Fibroblast of lung (primary cell): ENCODE measurements around the gene NEB. TPM values are rescaled to one million over a fixed set of nuclear protein-coding genes. Genes with fewer than 3 reads are reported as not detected.

ENCODE experiments used
- DNase-seq, 2 donors: peaks; one replicate each; pipeline versions ENCODE4 v3.0.0 to v3.0.0-alpha.2; 2010; ENCODE audit warnings: low read depth in 2 of 2
- H2AFZ ChIP-seq: 2 replicates; pipeline ENCODE4 v1.5.1; 2012; ENCODE audit warnings: low read length, control low read depth, inconsistent platforms
- H3K27ac ChIP-seq: 2 replicates; pipeline ENCODE4 v1.5.1; 2011; ENCODE audit warnings: low read length, control low read depth; ENCODE audit not compliant: insufficient read depth
- H3K27me3 ChIP-seq: 2 replicates; pipeline ENCODE4 v1.5.1; 2011; ENCODE audit warnings: mild to moderate bottlenecking, low read length; ENCODE audit not compliant: control insufficient read depth, insufficient read depth
- H3K36me3 ChIP-seq: 2 replicates; pipeline ENCODE4 v1.5.1; 2011; ENCODE audit warnings: low read length; ENCODE audit not compliant: control insufficient read depth, insufficient read depth
- H3K4me1 ChIP-seq: 2 replicates; pipeline ENCODE4 v1.5.1; 2011; ENCODE audit warnings: low read length; ENCODE audit not compliant: control insufficient read depth, insufficient read depth; ENCODE audit errors: extremely low read depth
- H3K4me2 ChIP-seq: 2 replicates; pipeline ENCODE4 v1.5.1; 2011; ENCODE audit warnings: low read length, control low read depth; ENCODE audit not compliant: insufficient read depth; ENCODE audit errors: extremely low read depth
- H3K4me3 ChIP-seq, 4 experiments: fragments of 200-600 bp in 1 of 4; sonication (generic) in 1 of 4; replicated peaks in 1 of 4; 2 replicates each; pipeline ENCODE4 v1.5.1; 2011 to 2016; ENCODE audit warnings: low read length in 4 of 4, low read depth in 3 of 4, mild to moderate bottlenecking in 3 of 4, control low read depth in 2 of 4, inconsistent platforms in 1 of 4, mixed read lengths in 1 of 4; ENCODE audit not compliant: insufficient read depth in 1 of 4; ENCODE audit errors: control extremely low read depth in 1 of 4
- H3K79me2 ChIP-seq: 2 replicates; pipeline ENCODE4 v1.5.1; 2012; ENCODE audit warnings: mild to moderate bottlenecking, low read length, inconsistent platforms; ENCODE audit not compliant: control insufficient read depth, insufficient read depth
- H3K9ac ChIP-seq: 2 replicates; pipeline ENCODE4 v1.5.1; 2011; ENCODE audit warnings: mild to moderate bottlenecking, low read length, control low read depth; ENCODE audit not compliant: insufficient read depth
- H3K9me3 ChIP-seq: 2 replicates; pipeline ENCODE4 v1.5.1; 2012; ENCODE audit warnings: low read depth, low read length; ENCODE audit not compliant: control insufficient read depth, insufficient read depth
- H4K20me1 ChIP-seq: 2 replicates; pipeline ENCODE4 v1.5.1; 2011; ENCODE audit warnings: low read length; ENCODE audit not compliant: control insufficient read depth, insufficient read depth; ENCODE audit errors: extremely low read depth
- EZH2 ChIP-seq: IDR thresholded peaks from 2 replicates; pipeline ENCODE4 v1.5.1; 2012; ENCODE audit warnings: low read length, control low read depth, mild to moderate bottlenecking; ENCODE audit errors: missing control alignments
- polyA plus RNA-seq, 2 donors: library from polyadenylated mRNA; depleted of rRNA in 1 of 2; stranded (reverse) in 1 of 2; unstranded in 1 of 2; fragments of >200 nt; gene quantifications; 2 replicates each; pipeline ENCODE4 v1.2.1, GENCODE V29; 2011 to 2012; ENCODE audit warnings: missing spikeins in 1 of 2
- total RNA-seq: library from RNA; depleted of rRNA; stranded (reverse); fragments of >200 nt; gene quantifications from 2 replicates; pipeline ENCODE4 v1.2.1, GENCODE V29; 2014
- TF ChIP-seq, protein P1 (sequence below), 2 donors: IDR thresholded peaks in 1 of 2; conservative IDR thresholded peaks in 1 of 2; 1 replicate in 1 of 2; 2 replicates in 1 of 2; pipeline ENCODE4 v1.5.1; 2011 to 2012; ENCODE audit warnings: low read length in 2 of 2, control low read depth in 1 of 2, inconsistent platforms in 1 of 2, low read depth in 1 of 2, mild to moderate bottlenecking in 1 of 2

Gene NEB
- total and polyA plus RNA-seq, 2 donors (not counting 1 experiment from before 2014, with no cell fraction given): 0.17 to 0.26 TPM

- Histone ChIP-seq H3K36me3 (peaks cover 5% of the 10 kb centered on the region), H2AFZ (no peak overlapping the region), H3K9ac (no peak overlapping the region), H3K4me1 (no peaks in the 10 kb centered on the region), H3K27me3 (no peaks in the 10 kb centered on the region), H3K4me2 (no peak overlapping the region), H3K9me3 (no peaks in the 10 kb centered on the region), H3K27ac (no peak overlapping the region), H3K4me3 (no peak overlapping the region), H4K20me1 (no peaks in the 10 kb centered on the region), H3K79me2 (no peaks in the 10 kb centered on the region)
- TF ChIP-seq EZH2: no peak
- TF ChIP-seq, protein P1, sequence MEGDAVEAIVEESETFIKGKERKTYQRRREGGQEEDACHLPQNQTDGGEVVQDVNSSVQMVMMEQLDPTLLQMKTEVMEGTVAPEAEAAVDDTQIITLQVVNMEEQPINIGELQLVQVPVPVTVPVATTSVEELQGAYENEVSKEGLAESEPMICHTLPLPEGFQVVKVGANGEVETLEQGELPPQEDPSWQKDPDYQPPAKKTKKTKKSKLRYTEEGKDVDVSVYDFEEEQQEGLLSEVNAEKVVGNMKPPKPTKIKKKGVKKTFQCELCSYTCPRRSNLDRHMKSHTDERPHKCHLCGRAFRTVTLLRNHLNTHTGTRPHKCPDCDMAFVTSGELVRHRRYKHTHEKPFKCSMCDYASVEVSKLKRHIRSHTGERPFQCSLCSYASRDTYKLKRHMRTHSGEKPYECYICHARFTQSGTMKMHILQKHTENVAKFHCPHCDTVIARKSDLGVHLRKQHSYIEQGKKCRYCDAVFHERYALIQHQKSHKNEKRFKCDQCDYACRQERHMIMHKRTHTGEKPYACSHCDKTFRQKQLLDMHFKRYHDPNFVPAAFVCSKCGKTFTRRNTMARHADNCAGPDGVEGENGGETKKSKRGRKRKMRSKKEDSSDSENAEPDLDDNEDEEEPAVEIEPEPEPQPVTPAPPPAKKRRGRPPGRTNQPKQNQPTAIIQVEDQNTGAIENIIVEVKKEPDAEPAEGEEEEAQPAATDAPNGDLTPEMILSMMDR (conservative IDR thresholded peaks at IDR 0.05 in 1 of 2, IDR thresholded peaks at IDR 0.05 in 1 of 2; ENCODE audit: low read depth in 1 of 2, low read length in 2 of 2): no peak
- peak in 1 of 2 donors; percentile 41 for DNase-seq
These were observed 274.9 kb downstream of the NEB start for GRCh38 chr2:151459358-151459757.

- no peaks in the 10 kb centered on the region for H3K79me2 ChIP-seq
- DNase-seq: no peak
- no peaks in the 10 kb centered on the region for H3K27me3 ChIP-seq
- H3K4me1 ChIP-seq: no peaks in the 10 kb centered on the region
- H4K20me1 ChIP-seq: no peaks in the 10 kb centered on the region
- H3K9ac ChIP-seq: no peak overlapping the region
- TF ChIP-seq, protein P1 (conservative IDR thresholded peaks at IDR 0.05 in 1 of 2, IDR thresholded peaks at IDR 0.05 in 1 of 2; ENCODE audit: low read depth in 1 of 2, low read length in 2 of 2): no peak
- no peak for TF ChIP-seq EZH2
- H2AFZ ChIP-seq: no peak overlapping the region
- H3K27ac ChIP-seq: no peak overlapping the region
- no peak overlapping the region for H3K4me2 ChIP-seq
- H3K36me3 ChIP-seq: peaks cover 4% of the 10 kb centered on the region
- H3K4me3 ChIP-seq: no peak overlapping the region
- H3K9me3 ChIP-seq: no peaks in the 10 kb centered on the region
These were observed 295.1 kb downstream of the NEB start for GRCh38 chr2:151439127-151439526.

DNA sequence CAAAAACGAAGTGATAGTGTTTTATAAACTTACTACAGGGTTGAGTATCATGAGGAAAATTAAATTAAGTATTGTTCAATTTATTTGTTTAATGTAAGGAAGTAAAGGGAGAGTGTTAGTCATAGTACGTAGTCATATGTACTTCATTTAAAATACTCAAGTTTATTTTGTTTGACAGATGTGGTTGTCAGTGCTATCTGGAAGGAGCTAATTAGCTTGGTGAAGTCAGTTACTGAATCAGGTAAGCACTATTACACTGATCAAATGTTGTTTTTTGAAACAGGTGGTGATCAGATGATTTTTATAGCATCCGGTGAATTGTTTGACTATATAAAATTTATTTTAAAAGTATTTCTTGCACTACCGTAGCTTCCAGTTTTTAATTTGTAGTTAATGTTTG, 295.8 kb downstream of the NEB start:
- Histone ChIP-seq H3K27me3 (no peaks in the 10 kb centered on the region), H3K4me1 (no peaks in the 10 kb centered on the region), H4K20me1 (no peaks in the 10 kb centered on the region), H3K4me3 (no peak overlapping the region), H3K9me3 (no peaks in the 10 kb centered on the region), H3K4me2 (no peak overlapping the region), H3K79me2 (no peaks in the 10 kb centered on the region), H2AFZ (no peak overlapping the region), H3K36me3 (peaks cover 4% of the 10 kb centered on the region), H3K27ac (no peak overlapping the region), H3K9ac (no peak overlapping the region)
- no peak for DNase-seq
- no peak for TF ChIP-seq EZH2
- TF ChIP-seq, protein P1 (conservative IDR thresholded peaks at IDR 0.05 in 1 of 2, IDR thresholded peaks at IDR 0.05 in 1 of 2; ENCODE audit: low read depth in 1 of 2, low read length in 2 of 2): no peak
